LNCaP clone FGC (cell line): Measurements from ENCODE around the gene HCFC2.
"Not testable (repeated sequence)": the region's sequence is repeated elsewhere in the genome, so short reads cannot be mapped to it uniquely, and the experiment has no call there.

Source experiments
- DNase-seq: peaks from one replicate; pipeline ENCODE4 v3.0.0-alpha.2; 2011; ENCODE audit warnings: low read depth
- H3K4me3 ChIP-seq: 2 replicates; pipeline ENCODE4 v1.5.1; 2011; ENCODE audit warnings: mild to moderate bottlenecking, low read depth, low read length, control low read depth
- CTCF ChIP-seq: IDR thresholded peaks from 2 replicates; pipeline ENCODE4 v1.5.1; 2012; ENCODE audit warnings: mild to moderate bottlenecking; ENCODE audit not compliant: control insufficient read depth, insufficient read depth; ENCODE audit errors: extremely low read depth

Gene HCFC2

GRCh38 chr12:104064031-104064841, at the start of gene HCFC2:
HCFC2 (plus strand) TSS chr12:104064531; CDS start chr12:104064561, 30 bp downstream.
- peak within 1 kb of the TSS; percentile 95 for H3K4me3 ChIP-seq
- no peak for DNase-seq
- TF ChIP-seq CTCF, result no peak

- not testable (repeated sequence) for H3K4me3 ChIP-seq, DNase-seq
Measured at GRCh38 chr12:104021862-104022261, 42.5 kb upstream of the HCFC2 start.

GRCh38 chr12:104022786-104023185, 41.5 kb upstream of the HCFC2 start:
- TF ChIP-seq CTCF, result no peak
- no peak for DNase-seq
- no peak overlapping the region for H3K4me3 ChIP-seq

GRCh38 chr12:104023710-104024109, 40.6 kb upstream of the HCFC2 start:
- no peak for DNase-seq
- TF ChIP-seq CTCF, result no peak
- H3K4me3 ChIP-seq, result no peak overlapping the region

GRCh38 chr12:104024348-104024747, 40.0 kb upstream of the HCFC2 start:
- no peak for TF ChIP-seq CTCF
- no peak overlapping the region for H3K4me3 ChIP-seq
- no peak for DNase-seq

- no peak overlapping the region for H3K4me3 ChIP-seq
- no peak for TF ChIP-seq CTCF
- no peak for DNase-seq
Measured at GRCh38 chr12:104025771-104026170, 38.6 kb upstream of the HCFC2 start.

GRCh38 chr12:104026841-104027599, 37.3 kb upstream of the HCFC2 start:
- DNase-seq, result no peak
- no peak for TF ChIP-seq CTCF
- H3K4me3 ChIP-seq, result no peak overlapping the region

GRCh38 chr12:104030596-104030995, 33.7 kb upstream of the HCFC2 start:
- H3K4me3 ChIP-seq, DNase-seq: not testable (repeated sequence)

- not testable (repeated sequence) for H3K4me3 ChIP-seq, DNase-seq
Measured at GRCh38 chr12:104036143-104036542, 28.2 kb upstream of the HCFC2 start.

- H3K4me3 ChIP-seq, DNase-seq: not testable (repeated sequence)
Measured at GRCh38 chr12:104039769-104040168, 24.6 kb upstream of the HCFC2 start.
